HG03558 (cell line): ENCODE data around the gene LIME1.

ENCODE experiments used
- ATAC-seq: cut with Tn5 transposase; IDR thresholded peaks from one replicate; pipeline ENCODE4 v1.9.1; 2021; ENCODE audit warnings: moderate number of reproducible peaks; ENCODE audit not compliant: unreplicated experiment; ENCODE audit errors: extremely low read depth

The LIME1 gene

GRCh38 chr20:63747622-63748069 lies 11.2 kb downstream of the LIME1 start:
- ATAC-seq, result no peak

GRCh38 chr20:63748070-63748933 lies 11.8 kb downstream of the LIME1 start:
- no peak for ATAC-seq

- no peak for ATAC-seq
These were observed 12.4 kb downstream of the LIME1 start for GRCh38 chr20:63748934-63749270.

- ATAC-seq, result no peak
These were observed 13.4 kb downstream of the LIME1 start for GRCh38 chr20:63749597-63750508.

- no peak for ATAC-seq
These were observed 14.5 kb downstream of the LIME1 start for GRCh38 chr20:63750807-63751470.

- no peak for ATAC-seq
These were observed 15.2 kb downstream of the LIME1 start for GRCh38 chr20:63751471-63752271.

- ATAC-seq, result no peak
These were observed 16.1 kb downstream of the LIME1 start for GRCh38 chr20:63752411-63753101.

- ATAC-seq, result no peak
These were observed 16.9 kb downstream of the LIME1 start for GRCh38 chr20:63753381-63753780.

GRCh38 chr20:63754008-63754407 lies 17.5 kb downstream of the LIME1 start:
- ATAC-seq, result no peak

- ATAC-seq, result no peak
These were observed 19.6 kb downstream of the LIME1 start for GRCh38 chr20:63755933-63756647.

GRCh38 chr20:63756648-63756991 lies 20.2 kb downstream of the LIME1 start:
- ATAC-seq, result no peak

- ATAC-seq, result no peak
These were observed 21.7 kb downstream of the LIME1 start for GRCh38 chr20:63758152-63758551.

- ATAC-seq, result no peak
These were observed 23.0 kb downstream of the LIME1 start for GRCh38 chr20:63759377-63759901.

GRCh38 chr20:63765082-63765873 lies 28.8 kb downstream of the LIME1 start:
- ATAC-seq, result no peak

- ATAC-seq, result no peak
These were observed 29.4 kb downstream of the LIME1 start for GRCh38 chr20:63765902-63766301.

GRCh38 chr20:63766695-63767426 lies 30.4 kb downstream of the LIME1 start:
- ATAC-seq, result no peak

GRCh38 chr20:63767456-63767855 lies 31.0 kb downstream of the LIME1 start:
- no peak for ATAC-seq
